ENCODE results near the gene TAF3. TPM values are rescaled to one million over a fixed set of nuclear protein-coding genes. Genes with fewer than 3 reads are reported as not detected.
"Not testable (repeated sequence)": the region's sequence is repeated elsewhere in the genome, so short reads cannot be mapped to it uniquely, and the experiment has no call there.

The TAF3 gene
- total RNA-seq, 3 donors from 2014 or later = 7.4 to 9.7 (median 9.2) TPM

- Histone ChIP-seq H3K36me3 (peaks cover 19% of the 10 kb centered on the region), H3K4me1 (no peaks in the 10 kb centered on the region), H3K27ac (no peak overlapping the region), H3K27me3 (no peaks in the 10 kb centered on the region), H3K9me3 (no peaks in the 10 kb centered on the region), H3K4me3 (no peak overlapping the region)
- intact Hi-C loops (cut with DNase I; ENCODE audit: low total_unique reads) = no loop called here
- no peak for DNase-seq (ENCODE audit: low spot score in 2 of 2)
- no peak for TF ChIP-seq POLR2A (IDR thresholded peaks at IDR 0.05)
- no peak for TF ChIP-seq POLR2AphosphoS5 (IDR thresholded peaks at IDR 0.05)
Observed at GRCh38 chr10:7804216-7804615, 14.1 kb upstream of the TAF3 start.

GRCh38 chr10:7804741-7805140 lies 13.6 kb upstream of the TAF3 start:
- H3K27ac ChIP-seq = no peak overlapping the region
- TF ChIP-seq POLR2AphosphoS5 (IDR thresholded peaks at IDR 0.05) (no peak), POLR2A (IDR thresholded peaks at IDR 0.05) (no peak), CTCF (IDR thresholded peaks at IDR 0.05) (no peak)
- intact Hi-C loops (cut with DNase I; ENCODE audit: low total_unique reads) = no loop called here
- H3K27me3 ChIP-seq = no peaks in the 10 kb centered on the region
- H3K4me1 ChIP-seq = no peaks in the 10 kb centered on the region
- no peak for DNase-seq (ENCODE audit: low spot score in 2 of 2)
- no peaks in the 10 kb centered on the region for H3K9me3 ChIP-seq
- peaks cover 19% of the 10 kb centered on the region for H3K36me3 ChIP-seq
- H3K4me3 ChIP-seq = no peak overlapping the region

GRCh38 chr10:7808686-7809267 lies 9.5 kb upstream of the TAF3 start:
- no peak overlapping the region for H3K4me3 ChIP-seq
- intact Hi-C loops (cut with DNase I; ENCODE audit: low total_unique reads) = no loop called here
- H3K9me3 ChIP-seq = no peaks in the 10 kb centered on the region
- no peaks in the 10 kb centered on the region for H3K27me3 ChIP-seq
- TF ChIP-seq CTCF (IDR thresholded peaks at IDR 0.05) = no peak
- no peak for TF ChIP-seq POLR2A (IDR thresholded peaks at IDR 0.05)
- no peak for TF ChIP-seq POLR2AphosphoS5 (IDR thresholded peaks at IDR 0.05)
- H3K4me1 ChIP-seq = no peaks in the 10 kb centered on the region
- H3K27ac ChIP-seq = no peak overlapping the region
- H3K36me3 ChIP-seq = peaks cover 5% of the 10 kb centered on the region
- DNase-seq (ENCODE audit: low spot score in 2 of 2) = no peak

- intact Hi-C loops (cut with DNase I; ENCODE audit: low total_unique reads) = no loop called here
- Histone ChIP-seq H3K4me3 (no peak overlapping the region), H3K9me3 (no peaks in the 10 kb centered on the region), H3K27me3 (no peaks in the 10 kb centered on the region), H3K27ac (no peak overlapping the region), H3K36me3 (no peaks in the 10 kb centered on the region), H3K4me1 (no peaks in the 10 kb centered on the region)
- DNase-seq (ENCODE audit: low spot score in 2 of 2) = no peak
- TF ChIP-seq CTCF (IDR thresholded peaks at IDR 0.05) (no peak), POLR2AphosphoS5 (IDR thresholded peaks at IDR 0.05) (no peak)
Observed at GRCh38 chr10:7810443-7810842, 7.9 kb upstream of the TAF3 start.

- intact Hi-C loops (cut with DNase I; ENCODE audit: low total_unique reads) = no loop called here
- Histone ChIP-seq H3K36me3 (no peaks in the 10 kb centered on the region), H3K4me3 (no peak overlapping the region), H3K4me1 (no peaks in the 10 kb centered on the region), H3K9me3 (no peaks in the 10 kb centered on the region), H3K27me3 (no peaks in the 10 kb centered on the region), H3K27ac (no peak overlapping the region)
- TF ChIP-seq POLR2AphosphoS5 (IDR thresholded peaks at IDR 0.05) = no peak
- TF ChIP-seq POLR2A (IDR thresholded peaks at IDR 0.05) = no peak
- TF ChIP-seq CTCF (IDR thresholded peaks at IDR 0.05) = no peak
- no peak for DNase-seq (ENCODE audit: low spot score in 2 of 2)
Observed at GRCh38 chr10:7811000-7811399, 7.3 kb upstream of the TAF3 start.

- H3K4me1 ChIP-seq; intact Hi-C loops (cut with DNase I; ENCODE audit: low total_unique reads); H3K4me3 ChIP-seq; H3K27ac ChIP-seq; DNase-seq (ENCODE audit: low spot score in 2 of 2); H3K9me3 ChIP-seq; H3K27me3 ChIP-seq; H3K36me3 ChIP-seq: not testable (repeated sequence)
Observed at GRCh38 chr10:7811743-7812142, 6.6 kb upstream of the TAF3 start.

Data from breast epithelium (tissue), 4 donors.